Measurements from ENCODE around the gene GLRX.

- TF ChIP-seq POLR2A (IDR thresholded peaks at IDR 0.05) (no peak), CTCF (IDR thresholded peaks at IDR 0.05 in 4 of 5, conservative IDR thresholded peaks at IDR 0.05 in 1 of 5) (no peak)
Observed at GRCh38 chr5:95808013-95808685, 14.4 kb downstream of the GLRX start.
